HG02798 (cell line): ENCODE results near the gene CSGALNACT2.

Experiments
- ATAC-seq: cut with Tn5 transposase; IDR thresholded peaks from one replicate; pipeline ENCODE4 v1.9.1; 2021; ENCODE audit warnings: mild to moderate bottlenecking; ENCODE audit not compliant: unreplicated experiment, poor library complexity

CSGALNACT2 gene

DNA sequence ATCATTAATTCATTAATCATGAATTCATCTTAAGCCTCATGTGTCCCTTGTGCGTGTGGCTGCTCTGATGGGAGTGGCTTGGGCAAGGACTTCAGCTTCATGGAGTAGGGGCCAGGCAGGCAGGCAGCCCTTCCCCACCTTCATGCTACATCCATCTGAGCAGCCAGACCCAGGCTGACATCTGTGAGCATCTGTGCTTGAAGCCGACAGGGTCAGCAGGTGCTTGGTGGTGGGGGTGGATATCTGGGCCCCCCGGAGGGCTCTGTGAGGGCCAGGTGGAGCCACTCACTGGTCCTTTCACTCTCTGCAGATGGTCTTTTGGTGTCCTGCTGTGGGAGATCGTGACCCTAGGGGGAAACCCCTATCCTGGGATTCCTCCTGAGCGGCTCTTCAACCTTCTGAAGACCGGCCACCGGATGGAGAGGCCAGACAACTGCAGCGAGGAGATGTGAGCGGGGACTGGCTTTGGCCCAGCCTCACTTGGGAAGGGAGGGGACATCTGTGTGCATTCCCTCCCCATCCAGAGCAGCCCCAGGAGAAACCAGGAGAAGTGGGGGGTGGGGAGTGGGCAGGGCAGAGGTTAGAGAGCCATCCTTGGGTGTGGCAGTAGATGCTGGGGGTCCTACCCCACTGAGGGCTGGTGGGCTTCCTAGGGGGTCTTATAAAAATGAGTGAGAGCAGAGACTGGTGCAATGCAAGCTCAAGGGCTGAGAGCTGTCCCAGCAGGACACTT, 14.7 kb upstream of the CSGALNACT2 start:
- no peak for ATAC-seq

DNA sequence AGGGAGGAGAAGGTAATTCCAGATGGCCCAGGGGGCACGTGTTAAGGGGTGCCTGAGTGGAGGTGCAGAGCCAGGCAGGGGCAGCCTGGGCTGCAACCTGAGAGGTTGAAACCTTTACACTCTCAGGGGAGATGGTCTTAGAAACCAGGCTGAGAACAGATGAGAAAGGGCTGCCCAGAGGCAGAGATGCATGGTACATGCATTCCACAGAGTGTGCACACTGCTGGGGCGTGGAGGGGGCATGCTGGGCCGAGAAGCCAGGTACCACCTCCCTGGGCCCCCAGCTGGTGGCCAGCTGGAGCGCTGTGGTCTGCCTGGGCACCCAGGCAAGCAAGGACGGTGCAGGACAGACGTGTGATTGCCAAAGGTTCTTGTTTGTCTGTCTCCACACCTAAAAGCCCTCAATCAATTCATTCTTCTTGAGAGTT, 14.1 kb upstream of the CSGALNACT2 start:
- ATAC-seq: no peak

DNA sequence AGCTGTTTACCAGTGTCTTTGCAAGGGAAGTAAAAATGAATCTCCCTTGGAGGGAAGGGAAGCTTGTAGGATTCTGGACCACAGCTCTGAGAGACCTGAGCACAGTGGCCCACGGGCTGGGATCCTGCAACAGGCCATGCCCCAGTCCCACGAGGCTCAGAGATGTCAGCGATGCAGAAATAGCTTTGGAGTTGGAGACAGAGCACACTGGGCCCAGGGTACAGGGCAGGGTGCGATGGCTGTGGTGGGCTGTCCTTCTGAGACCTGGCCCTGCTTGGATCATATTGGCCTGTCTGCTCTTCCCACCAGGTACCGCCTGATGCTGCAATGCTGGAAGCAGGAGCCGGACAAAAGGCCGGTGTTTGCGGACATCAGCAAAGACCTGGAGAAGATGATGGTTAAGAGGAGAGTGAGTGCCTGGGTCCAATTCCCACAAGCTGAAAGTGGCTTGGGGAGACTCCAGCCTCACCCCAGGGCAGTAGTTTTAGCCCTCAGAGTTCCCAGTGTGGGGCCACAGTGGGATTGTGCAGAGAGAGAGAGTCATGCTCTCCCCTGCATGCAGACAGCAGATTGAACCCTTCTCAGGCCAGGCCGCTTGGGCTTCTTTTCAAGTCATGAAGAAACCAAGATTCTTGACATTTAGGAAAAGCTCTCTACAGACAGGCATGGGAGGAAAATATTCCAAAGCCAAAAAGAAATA, 13.5 kb upstream of the CSGALNACT2 start:
- no peak for ATAC-seq

DNA sequence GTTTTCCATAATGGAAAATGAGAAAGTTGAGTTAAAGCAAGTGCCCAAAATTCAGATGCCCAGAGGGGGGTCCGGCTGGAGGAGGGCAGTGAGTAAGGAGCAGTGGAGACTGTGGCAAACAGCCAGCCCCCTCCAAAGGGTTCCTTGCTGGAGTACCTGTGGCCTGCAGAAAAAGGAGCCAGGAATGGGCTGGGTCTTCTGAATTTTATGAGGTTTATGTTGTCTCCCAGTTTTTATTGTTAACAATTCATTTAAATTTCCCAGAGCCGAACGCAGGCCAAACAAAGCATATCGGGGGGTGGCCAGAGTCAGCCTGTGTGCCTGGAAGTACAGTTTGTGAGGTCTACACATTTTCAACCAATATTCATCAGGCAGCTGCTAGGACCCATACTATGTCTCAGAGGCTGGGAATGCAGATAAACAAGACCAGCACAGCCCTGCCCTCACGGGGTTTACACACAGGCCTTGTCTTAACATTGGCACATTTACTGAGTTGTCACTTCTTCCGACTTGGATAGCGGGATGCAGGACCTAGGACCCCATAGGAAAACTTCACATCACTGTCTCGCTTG, 12.9 kb upstream of the CSGALNACT2 start:
- no peak for ATAC-seq

DNA sequence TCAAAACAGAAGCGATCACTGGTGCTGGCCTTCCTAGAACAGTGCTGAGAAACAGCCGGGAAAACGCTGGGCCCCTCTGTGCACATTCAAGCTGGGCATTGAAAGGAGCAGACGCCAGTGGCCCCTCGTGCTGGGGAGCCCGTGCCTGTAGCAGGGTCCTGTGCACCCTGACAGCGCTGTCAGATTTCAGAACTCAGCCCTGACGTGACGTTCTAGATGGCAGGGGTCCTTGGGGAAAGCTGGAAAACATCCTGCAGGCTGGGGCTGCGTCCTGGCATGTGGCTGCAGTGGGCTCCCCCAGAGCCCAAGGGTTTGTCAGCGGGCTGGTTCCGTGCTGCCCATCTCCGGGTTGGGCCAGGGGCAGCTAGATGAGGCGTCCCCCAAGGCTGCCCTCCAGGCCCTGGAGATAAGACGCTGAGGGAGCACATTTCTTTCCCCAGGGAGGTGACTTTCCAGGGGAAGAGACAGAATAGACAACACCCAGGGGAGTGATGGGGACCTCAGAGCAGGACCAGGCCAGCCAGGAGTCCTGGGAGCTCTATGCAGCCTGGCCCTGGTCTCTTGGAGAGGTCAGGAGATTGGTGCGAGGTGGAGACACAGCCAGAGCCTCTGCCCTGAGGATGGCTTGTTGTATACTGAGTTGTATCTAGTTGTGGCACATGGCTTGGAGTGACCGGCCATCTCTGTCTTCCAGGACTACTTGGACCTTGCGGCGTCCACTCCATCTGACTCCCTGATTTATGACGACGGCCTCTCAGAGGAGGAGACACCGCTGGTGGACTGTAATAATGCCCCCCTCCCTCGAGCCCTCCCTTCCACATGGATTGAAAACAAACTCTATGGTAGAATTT, 12.1 kb upstream of the CSGALNACT2 start:
- no peak for ATAC-seq

DNA sequence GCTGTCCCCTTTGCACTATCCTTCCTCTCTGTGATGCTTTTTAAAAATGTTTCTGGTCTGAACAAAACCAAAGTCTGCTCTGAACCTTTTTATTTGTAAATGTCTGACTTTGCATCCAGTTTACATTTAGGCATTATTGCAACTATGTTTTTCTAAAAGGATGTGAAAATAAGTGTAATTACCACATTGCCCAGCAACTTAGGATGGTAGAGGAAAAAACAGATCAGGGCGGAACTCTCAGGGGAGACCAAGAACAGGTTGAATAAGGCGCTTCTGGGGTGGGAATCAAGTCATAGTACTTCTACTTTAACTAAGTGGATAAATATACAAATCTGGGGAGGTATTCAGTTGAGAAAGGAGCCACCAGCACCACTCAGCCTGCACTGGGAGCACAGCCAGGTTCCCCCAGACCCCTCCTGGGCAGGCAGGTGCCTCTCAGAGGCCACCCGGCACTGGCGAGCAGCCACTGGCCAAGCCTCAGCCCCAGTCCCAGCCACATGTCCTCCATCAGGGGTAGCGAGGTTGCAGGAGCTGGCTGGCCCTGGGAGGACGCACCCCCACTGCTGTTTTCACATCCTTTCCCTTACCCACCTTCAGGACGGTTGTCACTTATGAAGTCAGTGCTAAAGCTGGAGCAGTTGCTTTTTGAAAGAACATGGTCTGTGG, 11.4 kb upstream of the CSGALNACT2 start:
- ATAC-seq: peak; percentile 42

DNA sequence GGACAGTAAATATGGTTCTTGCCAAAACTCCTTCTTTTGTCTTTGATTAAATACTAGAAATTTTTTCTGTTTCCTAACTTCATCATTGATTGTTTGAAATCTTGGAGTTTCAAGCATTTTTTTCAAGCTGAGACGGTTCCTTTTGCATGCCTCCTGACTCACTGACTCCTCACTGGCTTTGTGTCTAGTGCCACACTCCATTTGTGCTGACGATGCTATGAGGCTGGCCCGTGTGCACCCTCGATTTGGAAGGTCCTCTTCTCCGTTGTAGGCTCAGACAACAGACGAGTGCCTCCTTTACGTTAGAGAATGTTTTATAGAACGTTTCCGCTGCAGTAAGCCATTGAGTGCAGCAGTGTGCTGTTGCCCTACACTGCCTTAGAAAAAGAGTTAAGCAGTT, 10.8 kb upstream of the CSGALNACT2 start:
- no peak for ATAC-seq

DNA sequence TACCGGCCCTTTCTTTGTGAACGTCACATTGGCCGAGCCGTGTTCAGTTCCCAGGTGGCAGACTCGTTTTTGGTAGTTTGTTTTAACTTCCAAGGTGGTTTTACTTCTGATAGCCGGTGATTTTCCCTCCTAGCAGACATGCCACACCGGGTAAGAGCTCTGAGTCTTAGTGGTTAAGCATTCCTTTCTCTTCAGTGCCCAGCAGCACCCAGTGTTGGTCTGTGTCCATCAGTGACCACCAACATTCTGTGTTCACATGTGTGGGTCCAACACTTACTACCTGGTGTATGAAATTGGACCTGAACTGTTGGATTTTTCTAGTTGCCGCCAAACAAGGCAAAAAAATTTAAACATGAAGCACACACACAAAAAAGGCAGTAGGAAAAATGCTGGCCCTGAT, 9.9 kb upstream of the CSGALNACT2 start:
- no peak for ATAC-seq

DNA sequence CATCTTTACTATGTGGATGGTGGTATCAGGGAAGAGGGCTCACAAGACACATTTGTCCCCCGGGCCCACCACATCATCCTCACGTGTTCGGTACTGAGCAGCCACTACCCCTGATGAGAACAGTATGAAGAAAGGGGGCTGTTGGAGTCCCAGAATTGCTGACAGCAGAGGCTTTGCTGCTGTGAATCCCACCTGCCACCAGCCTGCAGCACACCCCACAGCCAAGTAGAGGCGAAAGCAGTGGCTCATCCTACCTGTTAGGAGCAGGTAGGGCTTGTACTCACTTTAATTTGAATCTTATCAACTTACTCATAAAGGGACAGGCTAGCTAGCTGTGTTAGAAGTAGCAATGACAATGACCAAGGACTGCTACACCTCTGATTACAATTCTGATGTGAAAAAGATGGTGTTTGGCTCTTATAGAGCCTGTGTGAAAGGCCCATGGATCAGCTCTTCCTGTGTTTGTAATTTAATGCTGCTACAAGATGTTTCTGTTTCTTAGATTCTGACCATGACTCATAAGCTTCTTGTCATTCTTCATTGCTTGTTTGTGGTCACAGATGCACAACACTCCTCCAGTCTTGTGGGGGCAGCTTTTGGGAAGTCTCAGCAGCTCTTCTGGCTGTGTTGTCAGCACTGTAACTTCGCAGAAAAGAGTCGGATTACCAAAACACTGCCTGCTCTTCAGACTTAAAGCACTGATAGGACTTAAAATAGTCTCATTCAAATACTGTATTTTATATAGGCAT, 9.1 kb upstream of the CSGALNACT2 start:
- peak; percentile 55 for ATAC-seq

DNA sequence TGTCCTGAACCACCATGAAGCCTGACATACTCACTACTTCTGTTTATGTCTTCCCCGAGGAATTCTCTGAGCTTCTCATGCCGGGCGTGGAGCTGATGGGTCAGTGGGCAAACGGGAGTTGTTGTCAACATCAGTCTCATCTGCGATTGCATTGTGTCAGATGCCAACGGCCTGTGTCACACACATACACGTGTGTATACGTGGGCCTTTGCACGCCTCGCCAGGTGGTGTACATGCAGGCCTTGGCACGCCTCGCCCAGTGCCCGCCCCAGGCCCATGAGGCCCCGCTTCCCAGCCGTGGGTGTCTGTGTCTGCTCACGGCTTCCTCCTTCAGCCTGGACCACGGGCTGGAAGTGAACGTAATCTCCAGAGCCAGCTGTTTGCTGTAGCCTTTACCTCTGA, 7.5 kb upstream of the CSGALNACT2 start:
- ATAC-seq: no peak

DNA sequence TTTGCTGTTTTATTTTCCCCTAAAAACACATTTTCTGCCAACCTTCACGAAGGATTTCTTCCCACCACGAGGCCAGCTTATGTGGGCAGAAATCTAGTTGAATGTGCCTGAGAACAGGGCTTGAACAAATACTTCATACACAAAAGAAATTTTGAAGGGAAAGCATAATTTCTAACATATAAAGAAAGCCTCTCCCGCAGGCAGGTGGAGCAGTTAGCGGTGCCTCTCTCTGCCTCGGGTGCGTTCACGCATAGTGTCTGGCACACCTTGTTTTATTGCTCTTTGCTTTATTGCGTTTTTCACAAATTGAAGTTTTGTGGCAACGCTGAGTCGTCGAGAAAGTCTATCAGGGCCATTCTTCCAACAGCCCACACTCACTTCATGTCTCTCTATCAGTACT, 7.0 kb upstream of the CSGALNACT2 start:
- no peak for ATAC-seq

DNA sequence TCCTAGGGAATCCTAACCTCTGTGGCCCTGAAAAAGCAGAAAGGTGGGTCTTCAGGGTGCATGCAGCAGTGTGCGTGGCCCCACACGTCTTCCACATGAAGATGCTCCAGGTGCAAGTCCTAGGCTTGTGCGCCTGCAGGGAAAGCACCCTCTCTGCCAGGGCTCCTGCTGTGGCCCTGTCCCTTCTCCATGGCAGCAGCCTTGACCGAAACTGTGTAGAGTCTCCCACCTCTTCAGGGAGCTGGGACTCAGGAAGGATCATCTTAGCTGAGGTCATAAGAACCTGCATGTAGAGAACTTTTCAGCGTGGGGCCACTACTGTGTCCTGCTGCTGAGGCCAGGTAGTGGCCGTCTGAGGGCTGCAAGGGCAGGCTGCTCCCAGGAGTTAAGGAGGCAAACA, 6.3 kb upstream of the CSGALNACT2 start:
- no peak for ATAC-seq

DNA sequence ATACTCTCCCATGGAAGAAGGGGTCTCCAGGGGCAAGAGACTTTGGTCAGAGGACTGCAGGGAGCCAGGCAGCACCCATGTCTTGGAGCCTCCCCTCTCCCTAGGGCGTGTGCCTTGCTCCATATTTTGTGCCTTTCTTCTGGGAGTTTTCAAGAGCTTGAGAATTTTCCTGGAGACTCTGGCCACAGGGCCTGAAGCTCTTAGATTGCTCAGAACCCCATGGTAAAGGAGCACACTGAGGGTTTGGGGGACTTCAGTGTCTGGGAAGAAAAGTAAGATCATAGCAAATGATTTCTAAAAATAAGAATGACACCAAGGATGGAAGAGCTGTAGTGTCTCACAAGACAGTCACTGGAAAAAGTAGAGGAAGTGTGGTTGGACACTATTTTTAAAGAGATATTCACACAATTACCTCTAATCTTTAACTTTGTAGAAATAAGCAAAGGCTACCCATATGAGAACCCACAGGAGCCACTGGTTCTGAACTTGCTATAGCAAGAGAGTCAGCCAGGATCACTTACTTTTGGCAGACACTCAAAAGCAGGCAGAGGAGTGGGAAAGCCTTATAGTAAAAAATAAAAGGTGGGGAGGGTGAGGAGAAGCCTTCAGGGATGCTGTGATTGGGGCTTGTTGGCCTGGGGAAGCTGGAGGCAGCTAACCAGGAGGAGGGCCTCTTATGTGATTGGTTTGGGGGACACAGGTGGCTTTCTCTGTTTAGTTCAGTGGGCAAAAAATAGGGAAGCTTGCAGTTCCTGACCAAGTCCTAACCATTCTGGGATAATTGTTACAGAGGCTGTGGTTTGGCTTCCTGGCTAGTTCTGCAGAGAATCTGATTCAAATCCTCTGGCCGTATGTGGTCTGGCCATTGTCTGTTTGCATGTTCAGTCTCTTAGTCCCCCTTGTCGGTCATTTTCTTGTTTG, 5.1 kb upstream of the CSGALNACT2 start:
- no peak for ATAC-seq

DNA sequence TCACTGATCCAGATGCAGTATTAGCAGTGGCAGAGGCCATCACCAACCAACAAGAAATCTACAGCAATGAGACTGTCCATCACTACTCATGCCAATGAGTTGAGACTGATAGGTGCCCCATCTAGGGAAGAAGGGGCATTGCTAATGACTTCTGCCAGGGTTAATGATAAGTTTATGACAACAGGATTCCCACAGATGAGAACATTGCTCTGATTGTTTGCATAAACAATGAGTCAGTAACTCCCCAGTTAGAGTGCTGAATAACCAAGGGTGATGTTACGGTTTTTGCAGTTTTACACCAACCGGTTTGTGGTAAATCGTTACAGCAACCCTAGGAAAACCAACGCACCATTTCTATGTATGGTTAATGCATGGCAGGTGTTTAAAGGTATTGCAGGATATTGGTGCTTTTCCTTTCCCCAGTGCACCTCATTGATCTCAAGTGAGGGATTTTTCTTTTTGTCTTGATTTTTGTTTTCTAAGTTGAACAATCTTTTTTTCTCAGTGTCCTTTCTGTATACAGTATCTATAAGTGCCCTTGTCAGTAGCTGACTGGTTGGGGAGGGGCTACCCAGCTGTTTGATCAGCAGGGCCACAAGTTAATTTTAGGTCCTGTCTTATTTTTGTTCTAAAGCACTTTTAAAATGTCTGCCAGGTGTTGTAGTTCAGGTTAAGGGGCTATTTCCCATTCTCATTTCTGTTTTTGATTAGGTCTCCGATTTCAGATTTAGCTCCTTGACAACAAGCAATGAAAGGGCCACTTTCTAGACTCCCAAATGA, 3.9 kb upstream of the CSGALNACT2 start:
- no peak for ATAC-seq

DNA sequence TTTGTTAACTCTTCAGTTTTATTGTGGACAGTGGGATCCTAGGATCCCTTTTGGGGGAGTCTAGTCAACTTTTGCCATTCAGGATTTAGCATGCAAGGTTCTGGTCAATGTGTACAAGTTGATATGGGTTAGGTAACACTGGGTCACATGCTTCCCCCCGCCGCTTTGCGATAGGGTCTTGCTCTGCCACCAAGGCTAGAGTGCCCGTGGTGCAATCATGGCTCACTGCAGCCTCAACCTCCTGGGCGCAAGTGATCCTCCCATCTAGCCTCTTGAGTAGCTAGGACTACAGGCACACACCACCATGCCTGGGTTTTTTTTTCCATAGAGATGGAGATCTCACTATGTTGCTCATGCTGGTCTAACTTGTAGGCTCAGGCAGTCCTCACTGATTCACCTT, 3.2 kb upstream of the CSGALNACT2 start:
- ATAC-seq: no peak

DNA sequence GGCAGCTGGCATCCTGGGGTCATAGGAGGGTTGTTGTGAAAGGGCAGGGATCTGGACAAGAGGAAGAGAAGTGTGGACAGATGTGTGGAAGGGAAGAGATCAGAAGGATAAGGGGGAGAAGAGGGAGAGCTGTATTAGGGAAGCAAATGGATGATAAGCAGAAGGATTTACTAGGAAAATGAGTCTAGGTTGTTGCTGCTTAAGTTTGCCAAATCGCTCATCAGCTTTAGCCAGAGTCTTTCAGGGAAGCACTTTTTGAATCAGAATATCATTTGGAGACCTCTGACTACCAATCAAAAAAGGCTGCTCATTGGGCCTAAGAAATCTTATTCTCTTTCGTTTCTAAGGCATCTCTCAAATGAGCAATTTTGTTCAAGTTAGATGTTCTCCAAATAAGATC, 2.6 kb upstream of the CSGALNACT2 start:
- ATAC-seq: no peak

DNA sequence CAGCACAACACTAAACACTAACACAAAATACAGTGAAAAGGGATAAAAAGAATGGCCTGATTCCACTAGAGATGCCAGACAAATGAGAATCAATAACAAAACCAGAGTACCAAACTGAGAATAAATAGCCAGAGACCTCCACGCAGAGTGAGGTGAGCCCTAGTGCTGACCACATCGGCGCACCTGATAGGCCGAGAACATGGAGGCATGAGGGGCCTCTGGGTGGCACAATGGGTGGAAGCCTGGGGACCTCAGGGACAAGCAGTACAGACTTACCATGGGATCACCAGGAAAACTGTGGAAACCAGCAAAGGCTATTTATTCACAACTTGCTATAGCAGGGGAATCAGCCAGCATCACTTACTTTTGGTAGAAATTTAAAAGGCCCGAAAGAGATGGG, 1.8 kb upstream of the CSGALNACT2 start:
- ATAC-seq: no peak
